ENCODE results near the gene CPNE6.
"Not testable (repeated sequence)": the region's sequence is repeated elsewhere in the genome, so short reads cannot be mapped to it uniquely, and the experiment has no call there.

DNA sequence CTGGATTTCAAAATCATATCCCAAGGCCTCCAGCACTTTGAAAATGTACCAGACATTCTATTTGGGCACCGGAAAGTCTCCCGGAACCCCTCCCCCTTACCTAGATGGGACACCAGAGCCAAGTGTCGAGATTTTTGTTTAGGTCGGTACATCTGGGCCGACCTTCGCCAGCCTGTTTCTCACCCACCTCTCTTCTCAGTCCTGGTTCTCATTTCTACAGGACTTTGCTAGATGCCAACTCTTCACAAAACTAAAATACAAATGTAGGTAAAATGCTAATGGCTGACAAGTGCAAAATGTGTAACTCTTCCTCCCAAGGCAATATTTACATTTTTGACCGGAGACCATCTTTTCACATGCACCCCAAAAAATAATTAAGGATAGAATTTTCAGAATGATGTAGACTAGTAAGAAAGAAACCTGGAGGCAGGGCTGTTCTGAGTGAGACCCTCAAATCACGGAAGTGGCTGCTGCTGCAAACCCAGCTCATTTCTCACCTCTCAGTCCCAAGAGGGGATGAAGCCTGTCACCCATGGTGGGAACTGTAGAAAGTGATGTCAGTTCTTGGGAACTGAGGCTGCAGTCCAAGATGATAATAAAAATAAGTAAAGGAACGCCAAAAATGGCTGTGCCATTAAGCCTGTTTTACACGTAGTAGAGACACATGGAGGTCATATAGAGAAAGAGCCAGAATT lies 34.3 kb upstream of the CPNE6 start:
- not testable (repeated sequence) for TF ChIP-seq POLR2A (IDR thresholded peaks at IDR 0.05)
- TF ChIP-seq, protein P1, sequence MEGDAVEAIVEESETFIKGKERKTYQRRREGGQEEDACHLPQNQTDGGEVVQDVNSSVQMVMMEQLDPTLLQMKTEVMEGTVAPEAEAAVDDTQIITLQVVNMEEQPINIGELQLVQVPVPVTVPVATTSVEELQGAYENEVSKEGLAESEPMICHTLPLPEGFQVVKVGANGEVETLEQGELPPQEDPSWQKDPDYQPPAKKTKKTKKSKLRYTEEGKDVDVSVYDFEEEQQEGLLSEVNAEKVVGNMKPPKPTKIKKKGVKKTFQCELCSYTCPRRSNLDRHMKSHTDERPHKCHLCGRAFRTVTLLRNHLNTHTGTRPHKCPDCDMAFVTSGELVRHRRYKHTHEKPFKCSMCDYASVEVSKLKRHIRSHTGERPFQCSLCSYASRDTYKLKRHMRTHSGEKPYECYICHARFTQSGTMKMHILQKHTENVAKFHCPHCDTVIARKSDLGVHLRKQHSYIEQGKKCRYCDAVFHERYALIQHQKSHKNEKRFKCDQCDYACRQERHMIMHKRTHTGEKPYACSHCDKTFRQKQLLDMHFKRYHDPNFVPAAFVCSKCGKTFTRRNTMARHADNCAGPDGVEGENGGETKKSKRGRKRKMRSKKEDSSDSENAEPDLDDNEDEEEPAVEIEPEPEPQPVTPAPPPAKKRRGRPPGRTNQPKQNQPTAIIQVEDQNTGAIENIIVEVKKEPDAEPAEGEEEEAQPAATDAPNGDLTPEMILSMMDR (IDR thresholded peaks at IDR 0.05): not testable (repeated sequence)
